Suprapubic skin (tissue), 4 donors: ENCODE results near the gene RAVER2.

Experiments
- POLR2A ChIP-seq, 2 donors: fragments of 450-650 bp; IDR thresholded peaks; one replicate each; pipeline ENCODE4 v1.6.1; 2017; ENCODE audit warnings: antibody characterized with exemption in 2 of 2, mild to moderate bottlenecking in 2 of 2, moderate library complexity in 2 of 2
- POLR2AphosphoS5 ChIP-seq, 3 donors: sonication (generic); formaldehyde crosslinking; IDR thresholded peaks; one replicate each; pipeline ENCODE4 v1.6.1; 2017; ENCODE audit warnings: antibody characterized with exemption in 3 of 3

- TF ChIP-seq POLR2AphosphoS5 (IDR thresholded peaks at IDR 0.05) (no peak), POLR2A (IDR thresholded peaks at IDR 0.05) (no peak)
Measured at GRCh38 chr1:64847666-64848065, 102.8 kb downstream of the RAVER2 start.
